ENCODE results near the gene GPRIN3.

DNA sequence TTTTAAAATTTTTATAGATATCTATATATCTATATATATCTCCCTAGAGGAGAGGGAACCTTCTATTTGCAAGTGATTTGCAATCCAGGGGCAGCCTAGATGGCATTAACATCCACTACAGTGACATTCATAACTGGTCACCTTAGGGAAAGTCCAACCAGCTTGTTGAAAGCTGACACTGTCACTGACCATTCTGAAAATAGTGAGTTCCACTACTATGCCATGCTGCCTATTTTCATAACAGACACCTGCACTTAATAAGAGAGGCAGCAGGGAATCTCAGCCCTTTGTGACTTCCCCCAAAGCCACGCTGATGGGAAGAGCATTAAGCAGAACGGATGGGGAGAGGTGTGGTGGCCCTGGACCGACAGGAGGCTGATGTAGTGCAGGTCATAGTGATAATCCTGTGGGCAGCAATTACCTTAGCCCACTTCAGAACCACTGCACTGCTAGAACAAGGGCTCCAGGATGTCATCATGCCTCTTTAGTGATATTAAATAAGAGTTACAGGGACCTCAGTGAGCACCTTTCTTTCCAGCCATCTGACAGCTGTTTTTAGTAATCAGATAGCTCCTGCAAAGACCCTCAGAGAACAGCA, 51.3 kb downstream of the GPRIN3 start:
- TF ChIP-seq, protein P1, sequence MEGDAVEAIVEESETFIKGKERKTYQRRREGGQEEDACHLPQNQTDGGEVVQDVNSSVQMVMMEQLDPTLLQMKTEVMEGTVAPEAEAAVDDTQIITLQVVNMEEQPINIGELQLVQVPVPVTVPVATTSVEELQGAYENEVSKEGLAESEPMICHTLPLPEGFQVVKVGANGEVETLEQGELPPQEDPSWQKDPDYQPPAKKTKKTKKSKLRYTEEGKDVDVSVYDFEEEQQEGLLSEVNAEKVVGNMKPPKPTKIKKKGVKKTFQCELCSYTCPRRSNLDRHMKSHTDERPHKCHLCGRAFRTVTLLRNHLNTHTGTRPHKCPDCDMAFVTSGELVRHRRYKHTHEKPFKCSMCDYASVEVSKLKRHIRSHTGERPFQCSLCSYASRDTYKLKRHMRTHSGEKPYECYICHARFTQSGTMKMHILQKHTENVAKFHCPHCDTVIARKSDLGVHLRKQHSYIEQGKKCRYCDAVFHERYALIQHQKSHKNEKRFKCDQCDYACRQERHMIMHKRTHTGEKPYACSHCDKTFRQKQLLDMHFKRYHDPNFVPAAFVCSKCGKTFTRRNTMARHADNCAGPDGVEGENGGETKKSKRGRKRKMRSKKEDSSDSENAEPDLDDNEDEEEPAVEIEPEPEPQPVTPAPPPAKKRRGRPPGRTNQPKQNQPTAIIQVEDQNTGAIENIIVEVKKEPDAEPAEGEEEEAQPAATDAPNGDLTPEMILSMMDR (conservative IDR thresholded peaks at IDR 0.05; ENCODE audit: low read depth in 2 of 2), result no peak
- TF ChIP-seq POLR2AphosphoS5 (IDR thresholded peaks at IDR 0.05; ENCODE audit: low read depth), result no peak

All from GM23338 (cell line).